Measurements from ENCODE around the gene DNAJB12. TPM values are rescaled to one million over a fixed set of nuclear protein-coding genes. Genes with fewer than 3 reads are reported as not detected.

The DNAJB12 gene
- total RNA-seq, 1 donor from 2014 or later: 32.1 TPM

GRCh38 chr10:72364239-72364777, 9.6 kb upstream of the DNAJB12 start:
- Mint-ChIP-seq H3K9me3 (no peaks in the 10 kb centered on the region), H3K4me1 (peaks cover 7% of the 10 kb centered on the region), H3K4me3 (no peak overlapping the region), H3K36me3 (peaks cover 22% of the 10 kb centered on the region), H3K27ac (peak overlapping the region; percentile 68), H3K27me3 (ENCODE audit: low read depth) (no peaks in the 10 kb centered on the region)
- TF ChIP-seq CTCF (IDR thresholded peaks at IDR 0.05; ENCODE audit: unreplicated experiment): peak; percentile 84
- DNase-seq (ENCODE audit: low spot score in 2 of 2, unreplicated experiment in 2 of 2): peak; percentile 80 to 94

- H3K27me3 Mint-ChIP-seq (ENCODE audit: low read depth): no peaks in the 10 kb centered on the region
- no peak overlapping the region for H3K27ac Mint-ChIP-seq
- H3K4me3 Mint-ChIP-seq: no peak overlapping the region
- peaks cover 25% of the 10 kb centered on the region for H3K4me1 Mint-ChIP-seq
- peaks cover 4% of the 10 kb centered on the region for H3K9me3 Mint-ChIP-seq
- no peak for TF ChIP-seq CTCF (IDR thresholded peaks at IDR 0.05; ENCODE audit: unreplicated experiment)
- H3K36me3 Mint-ChIP-seq: peaks cover 2% of the 10 kb centered on the region
- DNase-seq (ENCODE audit: low spot score in 2 of 2, unreplicated experiment in 2 of 2): no peak
These were observed 2.3 kb upstream of the DNAJB12 start for GRCh38 chr10:72356987-72357386.

GRCh38 chr10:72356115-72356514, 1.4 kb upstream of the DNAJB12 start:
- H3K4me3 Mint-ChIP-seq: peak overlapping the region; percentile 36
- H3K27me3 Mint-ChIP-seq (ENCODE audit: low read depth): no peaks in the 10 kb centered on the region
- peaks cover 4% of the 10 kb centered on the region for H3K9me3 Mint-ChIP-seq
- no peak for DNase-seq (ENCODE audit: low spot score in 2 of 2, unreplicated experiment in 2 of 2)
- peaks cover 2% of the 10 kb centered on the region for H3K36me3 Mint-ChIP-seq
- no peak for TF ChIP-seq CTCF (IDR thresholded peaks at IDR 0.05; ENCODE audit: unreplicated experiment)
- H3K4me1 Mint-ChIP-seq: peaks cover 25% of the 10 kb centered on the region
- peak overlapping the region; percentile 62 for H3K27ac Mint-ChIP-seq

- H3K9me3 Mint-ChIP-seq: peaks cover 4% of the 10 kb centered on the region
- H3K4me1 Mint-ChIP-seq: peaks cover 25% of the 10 kb centered on the region
- DNase-seq (ENCODE audit: low spot score in 2 of 2, unreplicated experiment in 2 of 2): no peak
- peak overlapping the region; percentile 99 for H3K27ac Mint-ChIP-seq
- peaks cover 2% of the 10 kb centered on the region for H3K36me3 Mint-ChIP-seq
- peak overlapping the region; percentile 98 for H3K4me3 Mint-ChIP-seq
- no peaks in the 10 kb centered on the region for H3K27me3 Mint-ChIP-seq (ENCODE audit: low read depth)
- TF ChIP-seq CTCF (IDR thresholded peaks at IDR 0.05; ENCODE audit: unreplicated experiment): no peak
These were observed 466 bp upstream of the DNAJB12 start for GRCh38 chr10:72355214-72355555.

- H3K4me1 Mint-ChIP-seq: peaks cover 25% of the 10 kb centered on the region
- no peak for TF ChIP-seq CTCF (IDR thresholded peaks at IDR 0.05; ENCODE audit: unreplicated experiment)
- peaks cover 4% of the 10 kb centered on the region for H3K9me3 Mint-ChIP-seq
- no peaks in the 10 kb centered on the region for H3K27me3 Mint-ChIP-seq (ENCODE audit: low read depth)
- H3K27ac Mint-ChIP-seq: peak overlapping the region; percentile 99
- peak overlapping the region; percentile 98 for H3K4me3 Mint-ChIP-seq
- peak in 1 of 2 experiments; percentile 41 for DNase-seq (ENCODE audit: low spot score in 2 of 2, unreplicated experiment in 2 of 2)
- peaks cover 3% of the 10 kb centered on the region for H3K36me3 Mint-ChIP-seq
These were observed 759 bp downstream of the DNAJB12 start for GRCh38 chr10:72353965-72354355.

All from mesothelial cell of epicardium (in vitro differentiated cells).